Esophagus (tissue), 2 donors: Measurements from ENCODE around the gene OTOP1. TPM values are rescaled to one million over a fixed set of nuclear protein-coding genes. Genes with fewer than 3 reads are reported as not detected.
"Not testable (repeated sequence)": the region's sequence is repeated elsewhere in the genome, so short reads cannot be mapped to it uniquely, and the experiment has no call there.

Experiments
- H3K27ac ChIP-seq, 2 donors: one replicate each; pipeline ENCODE4 v1.5.1; 2013; ENCODE audit warnings: low read depth in 2 of 2, mild to moderate bottlenecking in 2 of 2, inconsistent platforms in 1 of 2, low read length in 1 of 2, moderate library complexity in 1 of 2
- H3K27me3 ChIP-seq, 2 donors: one replicate each; pipeline ENCODE4 v1.6.1; 2013; ENCODE audit warnings: low read length in 2 of 2, control low read depth in 1 of 2, mild to moderate bottlenecking in 1 of 2; ENCODE audit not compliant: insufficient read depth in 2 of 2, control insufficient read depth in 1 of 2
- H3K36me3 ChIP-seq, 2 donors: one replicate each; pipeline ENCODE4 v1.6.1; 2013; ENCODE audit warnings: low read length in 1 of 2; ENCODE audit not compliant: control insufficient read depth in 2 of 2, insufficient read depth in 2 of 2
- H3K4me1 ChIP-seq, 2 donors: one replicate each; pipeline ENCODE4 v1.6.1; 2013; ENCODE audit warnings: low read length in 1 of 2; ENCODE audit not compliant: control insufficient read depth in 2 of 2, insufficient read depth in 2 of 2
- H3K4me3 ChIP-seq, 2 donors: one replicate each; pipeline ENCODE4 v1.5.1; 2013; ENCODE audit warnings: low read length in 2 of 2, mild to moderate bottlenecking in 2 of 2, low read depth in 1 of 2, moderate library complexity in 1 of 2
- H3K9me3 ChIP-seq, 2 donors: one replicate each; pipeline ENCODE4 v1.6.1; 2013; ENCODE audit warnings: mild to moderate bottlenecking in 2 of 2, low read depth in 1 of 2, low read length in 1 of 2, moderate library complexity in 1 of 2; ENCODE audit not compliant: control insufficient read depth in 2 of 2, insufficient read depth in 1 of 2
- WGBS, 2 donors: extraction: QIAGEN DNeasy Blood & Tissue Kit; methylation state at CpG; one replicate each; pipeline ENCODE4 v1.1.7; 2013; 5-methylcytosine and 5-hydroxymethylcytosine counted together
- polyA plus RNA-seq, 2 donors: library from polyadenylated mRNA; stranded (reverse); fragments of 200-250 nt; gene quantifications; one replicate each; pipeline ENCODE4 v1.2.3, GENCODE V29; 2013
- donor health status: healthy with polysubstance abuse.
- donor health status: Bipolar disorder and iron deficiency.

The OTOP1 gene
- polyA plus RNA-seq, 2 donors: 0.12 to 0.13 TPM

GRCh38 chr4:4142679-4143078 is 84.0 kb downstream of the OTOP1 start:
- not testable (repeated sequence) for H3K27me3 ChIP-seq, H3K4me1 ChIP-seq, H3K27ac ChIP-seq, H3K9me3 ChIP-seq, H3K4me3 ChIP-seq, H3K36me3 ChIP-seq
- 3 to 7% methylated on average over 24 to 25 of the region's 25 CpGs for WGBS, 2 donors

- not testable (repeated sequence) for H3K4me1 ChIP-seq, H3K4me3 ChIP-seq, H3K9me3 ChIP-seq, H3K36me3 ChIP-seq, H3K27ac ChIP-seq, H3K27me3 ChIP-seq
- WGBS, 2 donors: 86 to 88% methylated on average over 11 of the region's 11 CpGs
Observed at GRCh38 chr4:4141186-4141585, 85.5 kb downstream of the OTOP1 start.

Other genes starting within 250 kb of the OTOP1 start
- gene TMEM128, start 21.3 kb upstream of the OTOP1 start, polyA plus RNA-seq: 10 to 100 TPM; 12.5 to 15.7 TPM
- gene LYAR, start 63.2 kb upstream of the OTOP1 start, polyA plus RNA-seq: 10 to 100 TPM; 15.7 to 17.2 TPM
- gene ZBTB49, start 63.3 kb upstream of the OTOP1 start, polyA plus RNA-seq: 1 to 10 TPM; 1.5 to 2.0 TPM
- 10 to 100 TPM; 11.3 to 23.6 TPM for gene NSG1, start 160.2 kb upstream of the OTOP1 start, polyA plus RNA-seq